Stimulated activated CD4-positive, alpha-beta T cell treated with anti-CD3 and anti-CD28 coated beads, TNF-alpha, amount 100 ng/mL, for 24 hours (primary cell): Measurements from ENCODE around the gene IMP3.

ENCODE experiments used
- DNase-seq, 3 experiments: peaks; one replicate each; pipeline ENCODE4 v3.0.0-alpha.2; 2020; ENCODE audit warnings: low read depth in 3 of 3

IMP3 gene

GRCh38 chr15:75672646-75673425 is 32.8 kb upstream of the IMP3 start:
- DNase-seq, result no peak

- no peak for DNase-seq
Observed at GRCh38 chr15:75671730-75672602, 31.9 kb upstream of the IMP3 start.

GRCh38 chr15:75669879-75670212 is 29.8 kb upstream of the IMP3 start:
- no peak for DNase-seq

GRCh38 chr15:75669191-75669878 is 29.3 kb upstream of the IMP3 start:
- DNase-seq, result no peak

- DNase-seq, result no peak
Observed at GRCh38 chr15:75666823-75667501, 26.9 kb upstream of the IMP3 start.

- no peak for DNase-seq
Observed at GRCh38 chr15:75663931-75664421, 24.0 kb upstream of the IMP3 start.

- DNase-seq, result no peak
Observed at GRCh38 chr15:75662823-75663519, 22.9 kb upstream of the IMP3 start.

- DNase-seq, result no peak
Observed at GRCh38 chr15:75661756-75662140, 21.7 kb upstream of the IMP3 start.

- DNase-seq, result no peak
Observed at GRCh38 chr15:75661100-75661755, 21.2 kb upstream of the IMP3 start.

GRCh38 chr15:75659928-75660645 is 20.1 kb upstream of the IMP3 start:
- DNase-seq, result no peak

GRCh38 chr15:75659141-75659771 is 19.2 kb upstream of the IMP3 start:
- DNase-seq, result no peak

GRCh38 chr15:75656813-75657212 is 16.8 kb upstream of the IMP3 start:
- DNase-seq, result no peak

- no peak for DNase-seq
Observed at GRCh38 chr15:75656331-75656730, 16.3 kb upstream of the IMP3 start.

- no peak for DNase-seq
Observed at GRCh38 chr15:75655931-75656330, 15.9 kb upstream of the IMP3 start.

- DNase-seq, result no peak
Observed at GRCh38 chr15:75654201-75654907, 14.3 kb upstream of the IMP3 start.

GRCh38 chr15:75653347-75653913 is 13.4 kb upstream of the IMP3 start:
- DNase-seq, result no peak

- no peak for DNase-seq
Observed at GRCh38 chr15:75651810-75652543, 12.0 kb upstream of the IMP3 start.
